NAMALWA (cell line): ENCODE results near the gene COPZ1.
"Not testable (repeated sequence)": the region's sequence is repeated elsewhere in the genome, so short reads cannot be mapped to it uniquely, and the experiment has no call there.

ENCODE experiments used
- DNase-seq: peaks from one replicate; pipeline ENCODE4 v3.0.0-alpha.2; 2015; ENCODE audit warnings: low spot score

The COPZ1 gene

DNA sequence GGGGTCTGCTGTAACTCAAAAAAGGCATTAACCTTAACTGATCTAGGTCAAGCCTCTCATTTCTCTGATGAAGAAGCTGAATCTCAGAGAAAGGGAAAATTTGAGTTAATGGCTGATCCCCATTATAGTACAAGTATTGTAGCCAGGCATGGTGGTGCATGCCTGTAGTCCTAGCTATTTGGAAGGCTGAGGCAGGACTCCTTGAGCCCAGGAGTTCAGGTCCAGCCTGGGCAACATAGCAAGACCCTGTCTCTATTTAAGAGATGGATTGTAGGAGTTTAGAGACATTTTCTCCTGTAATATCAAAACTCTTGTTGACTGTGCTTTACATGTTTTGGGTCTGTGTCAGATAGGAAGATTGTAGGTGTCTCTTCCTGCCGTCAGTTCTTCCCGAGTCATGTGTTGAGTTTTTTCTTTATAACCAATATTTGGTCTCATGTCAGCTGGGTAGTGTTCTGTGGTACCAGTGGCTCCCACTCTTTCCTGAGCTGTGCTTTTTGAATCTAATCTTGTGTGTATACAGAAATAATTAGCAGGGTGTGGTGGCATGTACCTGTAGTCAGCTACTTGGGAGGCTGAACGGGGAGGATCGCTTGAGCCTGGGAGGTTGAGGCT lies 8.6 kb downstream of the COPZ1 start:
- DNase-seq, result no peak

DNA sequence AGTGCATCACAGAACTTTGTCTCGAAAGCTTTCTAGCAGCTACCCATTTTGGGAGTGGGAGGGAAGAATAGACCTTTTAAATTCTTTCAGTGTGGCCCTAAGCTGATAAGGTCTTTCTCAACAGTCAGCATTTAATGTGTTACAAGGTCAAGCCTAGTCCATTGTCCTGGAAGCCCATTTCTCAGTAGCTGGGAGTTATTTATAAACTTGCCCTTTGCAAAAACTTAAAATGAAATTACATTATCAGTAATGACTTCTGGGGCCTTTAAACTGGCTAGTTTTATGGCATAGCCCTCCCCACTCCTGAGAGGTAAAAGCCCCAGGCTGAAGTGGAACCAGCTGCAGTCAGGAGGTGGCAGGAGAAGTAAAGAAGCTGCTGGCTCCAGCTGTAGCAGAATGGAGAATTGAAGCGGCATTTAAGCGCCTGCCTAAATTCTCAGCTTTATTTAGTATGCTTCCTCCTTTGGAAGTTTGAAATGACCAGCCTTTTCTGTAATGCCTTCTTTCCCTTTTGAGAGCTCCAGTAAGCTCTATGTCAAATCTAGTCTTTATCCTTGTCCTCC lies 12.4 kb downstream of the COPZ1 start:
- no peak for DNase-seq

DNA sequence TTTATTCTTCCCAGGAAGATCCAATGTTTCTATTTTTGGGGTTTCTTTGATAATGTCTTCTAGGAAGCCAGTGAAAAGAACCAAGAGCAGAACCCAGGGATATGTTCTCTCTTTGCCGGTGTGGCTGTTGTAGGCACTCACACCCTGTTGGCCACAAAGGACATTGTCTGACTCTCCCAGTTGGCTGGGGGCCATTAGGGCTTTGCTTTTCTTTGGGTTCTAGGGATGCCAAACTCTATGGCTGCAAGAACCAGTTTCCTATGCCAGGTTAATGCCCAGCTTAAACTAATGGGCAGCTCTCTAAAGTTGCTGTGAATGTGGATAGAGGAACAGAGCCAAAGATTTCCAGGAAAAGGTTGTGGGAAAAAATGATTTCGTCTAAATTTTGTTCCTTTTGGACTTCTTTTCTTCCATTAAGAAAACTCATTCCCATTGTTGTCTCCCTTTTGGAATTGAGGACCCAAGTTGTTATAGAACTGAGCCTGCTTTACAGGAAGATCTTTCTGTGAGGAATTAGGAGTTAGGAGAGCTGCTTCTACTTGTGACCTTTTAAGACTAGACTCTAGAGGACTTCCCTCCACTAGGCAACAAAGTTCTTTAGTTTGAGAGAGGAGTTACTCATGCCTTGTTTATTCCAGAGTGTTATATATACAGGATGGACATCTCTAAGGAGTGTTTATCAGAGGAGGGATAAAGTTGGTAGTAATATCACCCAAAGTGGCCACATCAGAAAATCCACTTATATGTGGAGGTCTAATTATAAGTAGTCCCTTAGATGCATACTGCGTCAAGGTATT lies 13.1 kb downstream of the COPZ1 start:
- no peak for DNase-seq

DNA sequence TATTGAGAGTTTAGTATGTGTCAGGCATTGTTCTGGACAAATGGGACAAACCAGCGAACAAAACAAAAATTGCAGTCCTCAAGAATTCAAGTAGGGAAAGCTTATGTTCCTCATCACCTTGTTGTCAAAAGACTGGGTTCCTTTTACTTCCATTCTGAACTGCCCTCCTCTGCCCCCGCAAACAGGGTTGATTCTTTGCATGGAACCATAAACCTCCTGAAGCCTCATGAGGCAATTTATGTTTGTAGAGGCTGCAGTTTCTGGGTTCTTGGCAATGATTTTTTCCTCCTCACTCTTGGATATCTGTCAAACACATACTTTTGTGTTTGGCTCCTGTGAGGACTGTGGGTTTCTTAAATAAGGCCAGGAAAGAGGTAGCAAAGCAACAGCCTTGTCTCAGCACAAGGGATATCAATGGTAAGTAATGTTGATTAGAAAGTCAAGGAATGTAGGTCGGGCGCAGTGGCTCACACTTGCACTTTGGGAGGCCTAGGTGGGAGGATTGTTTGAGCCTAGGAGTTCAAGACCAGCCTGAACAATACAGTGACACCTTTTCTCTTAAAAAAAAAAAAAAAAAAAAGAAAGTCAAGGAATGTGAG lies 13.9 kb downstream of the COPZ1 start:
- DNase-seq, result no peak

DNA sequence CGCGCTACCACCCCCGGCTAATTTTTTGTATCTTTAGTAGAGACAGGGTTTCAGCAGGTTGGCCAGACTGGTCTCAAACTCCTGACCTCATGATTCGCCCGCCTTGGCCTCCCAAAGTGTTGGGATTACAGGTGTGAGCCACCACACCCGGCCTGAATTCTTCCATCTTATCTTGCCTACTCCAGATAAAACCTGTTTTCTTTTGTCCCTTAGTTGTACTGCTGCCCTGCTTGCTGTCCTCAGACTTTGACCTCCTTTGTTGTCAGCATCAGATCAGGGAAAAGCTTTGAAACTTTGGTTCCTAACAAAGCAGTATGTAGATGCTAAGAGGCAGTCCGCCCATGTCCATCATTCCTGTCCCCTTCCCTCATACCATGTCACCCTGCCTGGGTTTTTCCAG lies 15.9 kb downstream of the COPZ1 start:
- DNase-seq, result no peak

DNA sequence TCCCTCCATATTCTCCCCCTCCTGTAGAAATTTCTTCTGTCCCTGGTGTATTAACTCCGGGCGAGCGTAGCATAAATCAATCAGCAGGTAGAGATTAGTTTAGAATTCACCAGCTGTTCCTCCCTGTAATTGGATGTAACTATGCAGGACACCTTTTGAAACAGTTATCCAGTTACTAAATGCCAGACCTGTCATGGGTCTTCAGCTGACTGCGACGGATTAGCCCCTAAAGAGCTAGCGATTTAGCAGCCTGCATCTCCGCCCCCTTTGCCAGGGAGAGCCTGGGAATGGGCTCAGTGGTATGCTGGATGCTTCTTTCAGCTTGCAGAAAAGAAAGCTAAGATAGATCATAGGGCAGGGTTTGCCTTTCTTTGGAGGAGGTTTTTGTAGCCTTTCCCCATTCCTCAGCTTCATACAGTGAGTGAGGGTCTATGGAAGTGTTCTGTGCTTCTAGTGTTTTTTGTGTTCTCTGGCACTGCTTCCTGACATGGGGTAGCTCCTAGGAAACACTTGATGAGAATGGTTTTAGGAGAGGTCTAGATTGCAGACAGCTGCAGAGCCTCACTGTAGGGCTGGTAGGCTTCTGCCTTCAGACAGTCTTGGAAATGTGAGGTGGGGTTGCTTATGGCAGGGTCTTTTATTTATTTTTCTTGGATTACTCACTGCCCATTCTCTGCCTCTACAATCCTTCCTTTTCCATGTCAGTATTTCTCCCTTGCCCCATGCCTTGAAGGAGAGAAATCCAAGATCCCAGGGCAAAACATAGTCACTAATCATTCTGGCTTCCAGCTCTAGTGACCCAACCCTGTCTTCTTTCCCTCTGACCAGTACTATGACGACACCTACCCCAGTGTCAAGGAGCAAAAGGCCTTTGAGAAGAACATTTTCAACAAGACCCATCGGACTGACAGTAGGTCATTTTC lies 16.7 kb downstream of the COPZ1 start:
- DNase-seq, result no peak

DNA sequence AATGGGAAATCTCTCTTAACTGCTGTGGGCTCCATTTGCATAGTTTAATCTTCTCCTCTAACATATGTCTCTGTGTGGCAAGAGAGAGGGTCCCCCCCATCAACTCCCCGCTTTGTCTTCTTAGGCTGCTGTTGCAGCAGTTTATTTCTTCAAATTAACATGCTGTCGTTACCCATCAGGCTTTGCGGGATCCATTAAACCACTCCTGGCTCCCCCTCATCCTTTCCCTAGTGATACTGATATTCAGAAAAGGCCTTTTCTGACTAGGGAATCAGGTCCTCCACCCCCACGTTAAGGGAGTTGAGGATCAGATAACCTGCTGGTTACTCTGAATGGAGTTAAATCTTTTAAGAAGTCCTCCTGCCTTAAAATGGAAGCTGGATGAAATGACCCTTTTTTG lies 24.1 kb downstream of the COPZ1 start:
- no peak for DNase-seq

DNA sequence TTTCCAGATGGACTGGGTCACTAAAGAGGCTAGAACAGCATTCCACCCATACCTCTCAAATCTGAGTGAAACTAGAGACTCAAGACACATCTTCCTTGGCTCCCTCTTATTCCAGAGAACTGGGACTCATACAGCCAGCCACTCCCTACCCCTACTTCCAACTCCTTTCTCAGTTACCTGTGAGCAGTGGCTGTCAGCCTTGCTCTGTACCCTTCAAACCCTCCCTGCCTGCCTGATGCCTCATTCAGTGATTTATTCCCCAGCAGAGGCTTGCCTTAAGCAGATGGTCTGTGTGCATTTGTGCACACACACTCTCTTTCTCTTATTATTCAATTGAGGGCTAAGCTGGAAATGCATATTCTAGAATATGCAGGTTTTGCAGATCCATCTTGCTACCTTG lies 24.7 kb downstream of the COPZ1 start:
- no peak for DNase-seq

DNA sequence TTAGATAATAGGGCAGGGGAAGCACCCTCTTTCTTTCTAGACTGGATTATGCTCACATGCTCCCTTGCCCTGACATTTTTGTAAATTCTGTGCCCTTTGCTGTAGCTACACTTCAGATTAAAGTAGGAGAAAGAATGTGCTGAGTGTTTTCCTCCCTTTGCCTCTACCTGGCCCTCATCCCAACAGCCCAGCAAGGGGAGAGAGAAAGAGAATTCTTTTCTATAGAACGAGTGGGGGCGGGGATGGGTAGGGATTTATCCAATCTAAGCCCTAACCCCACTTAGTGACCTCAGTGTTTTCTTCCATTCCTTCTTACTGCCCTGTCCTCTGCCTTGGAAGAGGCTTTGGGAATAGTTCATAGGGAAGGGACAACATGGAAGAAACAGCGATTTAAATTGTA lies 25.8 kb downstream of the COPZ1 start:
- no peak for DNase-seq

DNA sequence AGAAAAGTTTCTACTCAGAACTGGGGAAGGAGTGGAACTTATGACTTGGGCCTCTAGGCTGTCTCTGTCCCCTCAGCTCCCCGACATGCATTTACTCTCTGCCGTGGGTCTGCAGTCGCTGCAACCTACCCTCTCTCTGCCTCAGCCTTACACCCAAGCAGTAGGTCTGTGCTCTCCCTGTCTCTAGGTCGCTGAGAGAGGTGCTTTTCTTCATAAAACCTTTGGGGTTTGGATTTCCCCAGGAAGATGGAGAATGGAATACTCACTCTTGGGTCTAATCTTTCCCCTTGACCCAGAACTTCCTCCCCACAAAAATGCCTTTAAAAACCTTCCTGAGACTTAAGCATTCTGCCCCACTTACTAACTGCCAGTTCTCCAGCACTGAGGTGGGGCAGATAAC lies 26.4 kb downstream of the COPZ1 start:
- DNase-seq, result no peak

DNA sequence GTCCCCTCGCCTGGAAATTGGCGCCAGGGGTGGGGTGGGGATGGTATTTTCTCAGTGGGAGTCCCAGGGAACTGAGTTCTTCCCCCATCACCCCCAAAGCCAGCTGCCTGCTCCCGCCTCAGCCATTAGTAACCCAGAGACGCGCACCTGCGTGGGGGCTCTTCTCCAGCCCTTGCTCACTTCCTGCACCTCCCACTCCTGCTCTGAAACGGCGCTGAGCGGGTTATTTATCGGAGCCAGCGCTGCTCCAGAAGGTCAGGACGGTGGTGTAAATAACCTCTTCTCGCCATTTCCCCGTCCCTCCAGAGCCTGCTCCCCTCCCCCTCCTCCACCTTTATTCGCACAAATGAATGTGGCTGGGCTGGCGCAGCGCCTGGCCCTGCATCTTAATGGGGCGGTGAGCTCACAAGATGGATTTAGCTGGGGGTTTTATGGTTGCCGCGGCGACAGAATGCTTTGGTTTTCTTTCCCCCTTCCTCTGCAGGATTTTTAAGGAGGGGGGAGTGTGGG lies 27.1 kb downstream of the COPZ1 start:
- DNase-seq, result no peak

DNA sequence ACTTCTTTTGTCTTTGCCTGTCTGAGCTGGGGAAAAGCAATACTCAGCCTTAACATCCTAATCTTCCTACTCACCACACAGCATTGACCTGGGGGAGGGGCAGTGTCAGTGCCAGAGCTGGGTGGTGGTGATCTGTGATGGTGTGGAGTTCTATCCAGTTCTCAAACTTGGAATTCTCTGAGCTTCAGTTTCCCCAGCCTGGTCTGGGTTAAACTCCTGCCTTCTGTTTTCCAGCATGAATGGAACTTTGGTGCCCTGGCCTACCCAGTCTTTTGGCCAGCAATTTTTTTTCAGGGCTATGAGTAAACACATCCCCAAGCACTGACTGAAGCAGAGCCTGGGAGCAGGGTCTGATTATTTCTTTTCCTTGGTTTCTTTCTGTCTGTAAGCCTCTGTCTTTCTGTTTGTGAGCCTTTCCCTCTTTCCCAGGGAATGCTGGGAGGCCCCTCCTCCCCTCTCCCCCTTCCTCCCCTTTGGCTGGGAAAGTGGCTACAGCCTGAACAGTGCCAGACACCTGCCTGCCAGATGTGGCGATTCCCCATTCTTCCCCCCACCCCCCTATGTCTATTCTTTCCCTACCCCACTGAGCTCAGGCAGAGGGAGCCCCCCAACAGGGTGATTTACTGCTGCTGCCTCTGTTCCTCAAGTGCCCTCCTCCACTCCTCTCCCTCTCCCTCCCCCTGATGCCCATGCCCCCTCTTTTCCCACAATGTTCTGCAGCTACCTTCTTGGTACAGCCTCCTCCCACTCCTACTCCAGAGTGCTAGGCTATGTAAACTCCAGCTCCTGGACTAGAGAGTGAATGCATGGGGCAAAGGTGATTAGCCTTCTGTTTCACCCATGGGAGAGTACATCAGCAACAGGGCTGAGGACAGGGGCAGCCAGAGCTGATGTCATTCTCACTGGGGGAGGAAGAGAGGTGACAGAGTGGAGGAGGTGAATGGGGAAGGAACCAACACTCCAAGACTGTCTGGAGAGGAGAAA lies 28.3 kb downstream of the COPZ1 start:
- no peak for DNase-seq

DNA sequence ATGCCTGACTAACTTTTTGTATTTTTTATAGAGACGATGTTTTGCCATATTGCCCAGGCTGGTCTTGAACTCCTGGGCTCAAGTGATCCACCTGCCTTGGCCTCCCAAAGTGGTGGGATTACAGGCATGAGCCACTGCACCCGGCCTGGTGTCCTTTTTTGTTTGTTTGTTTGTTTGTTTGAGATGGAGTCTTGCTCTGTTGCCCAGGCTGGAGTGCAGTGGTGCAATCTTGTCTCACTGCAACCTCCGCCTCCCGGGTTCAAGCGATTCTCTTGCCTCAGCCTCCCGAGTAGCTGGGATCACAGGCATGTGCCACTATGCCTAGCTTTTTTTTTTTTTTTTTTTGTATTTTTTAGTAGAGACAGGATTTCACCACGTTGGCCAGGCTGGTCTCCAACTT lies 29.3 kb downstream of the COPZ1 start:
- DNase-seq, result not testable (repeated sequence)

DNA sequence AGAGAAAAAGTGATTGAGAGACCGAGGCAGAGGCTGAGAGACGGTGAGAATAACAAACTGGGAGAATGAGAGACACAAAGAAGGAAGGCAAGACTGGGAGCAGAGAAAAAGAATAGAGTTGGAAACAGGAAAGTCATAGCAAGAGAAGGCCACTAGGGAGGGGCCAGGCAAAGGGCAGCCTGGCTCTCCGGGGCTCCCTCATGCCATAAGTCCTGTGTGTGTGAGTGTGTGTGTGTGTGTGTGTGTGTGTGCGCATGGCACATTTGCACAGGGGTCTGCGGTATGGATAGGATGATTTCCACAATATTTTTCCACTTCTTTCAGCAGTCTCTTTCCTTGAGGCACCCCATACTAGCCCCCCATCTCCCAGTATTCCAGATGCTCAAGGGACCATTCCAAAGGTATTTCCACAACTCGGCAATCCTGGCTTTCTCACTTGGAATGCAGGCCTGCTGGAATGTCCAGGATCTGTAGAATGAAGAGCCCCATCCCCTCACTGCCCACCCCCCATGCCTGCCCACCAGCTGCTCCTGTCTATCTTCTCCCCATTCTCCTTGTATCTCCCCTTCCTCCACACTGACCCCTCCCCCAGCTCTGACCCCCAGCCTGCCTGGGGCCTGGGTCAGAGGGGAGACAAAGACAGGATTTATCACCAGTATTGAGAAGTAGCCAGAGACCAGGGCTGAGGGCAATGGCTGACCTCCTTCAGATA lies 30.3 kb downstream of the COPZ1 start:
- DNase-seq, result no peak

DNA sequence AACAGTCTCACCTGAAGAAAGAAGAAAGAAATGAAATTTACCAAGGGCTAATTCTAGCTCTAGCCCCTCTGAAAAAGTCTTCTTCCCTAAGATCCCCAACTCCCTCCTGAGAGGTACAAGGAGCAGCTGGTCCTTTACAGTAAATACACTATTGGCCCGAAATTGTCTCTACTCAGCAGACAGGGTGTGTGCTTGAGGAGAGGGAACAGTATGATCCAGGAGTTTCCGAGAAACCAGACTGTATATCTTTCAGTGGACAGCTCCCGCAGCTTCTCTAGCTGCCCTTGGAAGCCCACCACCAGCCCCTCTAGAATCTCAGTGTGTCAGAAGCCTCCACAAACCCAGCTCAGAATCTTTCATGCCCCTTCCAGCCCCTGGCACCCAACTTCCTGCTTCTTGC lies 31.3 kb downstream of the COPZ1 start:
- no peak for DNase-seq

DNA sequence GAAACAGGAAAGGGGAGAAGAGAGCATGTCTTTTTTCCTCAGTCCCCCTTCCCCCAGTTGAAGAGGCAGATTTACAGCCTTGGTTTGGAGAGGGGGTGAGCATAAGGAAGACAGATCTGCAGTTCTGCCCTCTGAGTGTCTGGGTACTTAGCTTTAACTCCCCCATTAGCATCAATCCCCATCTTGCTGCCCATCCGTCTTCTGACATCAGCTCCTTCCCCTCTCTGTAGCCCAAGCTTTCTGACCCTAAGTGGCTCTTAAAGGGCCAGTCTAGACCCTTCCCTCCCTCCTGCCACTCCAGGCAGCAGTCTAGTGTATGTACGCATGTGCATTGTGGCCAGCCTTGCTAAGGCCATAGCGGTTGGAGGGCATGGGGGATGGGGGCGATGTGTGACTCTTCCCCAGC lies 32.0 kb downstream of the COPZ1 start:
- DNase-seq, result no peak

DNA sequence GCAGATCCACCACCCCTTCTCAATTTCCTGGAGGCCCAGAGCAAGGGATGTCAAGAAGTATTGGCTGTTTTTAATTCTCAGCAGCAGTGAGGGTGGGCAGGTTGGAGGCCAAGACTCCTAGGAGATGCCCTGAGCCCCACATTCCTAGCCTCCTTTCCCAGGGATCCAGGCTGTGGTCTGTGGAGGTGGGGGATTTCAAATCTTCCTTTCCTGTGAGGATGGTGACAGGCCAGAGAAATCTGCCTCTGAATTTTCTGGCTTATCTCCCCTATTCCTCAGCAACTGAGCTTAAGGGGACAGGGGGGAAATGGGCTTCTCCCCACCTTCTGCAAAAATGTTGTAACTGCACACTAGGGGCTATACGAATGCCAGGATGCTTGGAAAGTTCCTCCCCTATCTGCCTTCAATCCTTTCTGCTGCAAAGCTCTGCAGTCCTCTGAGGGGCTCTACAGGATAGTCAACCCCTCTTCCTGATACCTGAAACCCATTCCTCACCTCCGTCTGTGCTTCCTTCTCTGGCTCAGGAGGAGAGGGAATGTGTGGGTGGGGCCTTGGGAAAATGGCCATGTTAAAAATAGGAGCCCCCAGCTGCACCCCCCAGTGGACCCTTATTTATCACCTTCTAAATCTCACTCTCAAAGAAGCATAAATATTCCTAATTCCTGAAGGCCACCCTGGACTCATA lies 32.7 kb downstream of the COPZ1 start:
- DNase-seq, result no peak

DNA sequence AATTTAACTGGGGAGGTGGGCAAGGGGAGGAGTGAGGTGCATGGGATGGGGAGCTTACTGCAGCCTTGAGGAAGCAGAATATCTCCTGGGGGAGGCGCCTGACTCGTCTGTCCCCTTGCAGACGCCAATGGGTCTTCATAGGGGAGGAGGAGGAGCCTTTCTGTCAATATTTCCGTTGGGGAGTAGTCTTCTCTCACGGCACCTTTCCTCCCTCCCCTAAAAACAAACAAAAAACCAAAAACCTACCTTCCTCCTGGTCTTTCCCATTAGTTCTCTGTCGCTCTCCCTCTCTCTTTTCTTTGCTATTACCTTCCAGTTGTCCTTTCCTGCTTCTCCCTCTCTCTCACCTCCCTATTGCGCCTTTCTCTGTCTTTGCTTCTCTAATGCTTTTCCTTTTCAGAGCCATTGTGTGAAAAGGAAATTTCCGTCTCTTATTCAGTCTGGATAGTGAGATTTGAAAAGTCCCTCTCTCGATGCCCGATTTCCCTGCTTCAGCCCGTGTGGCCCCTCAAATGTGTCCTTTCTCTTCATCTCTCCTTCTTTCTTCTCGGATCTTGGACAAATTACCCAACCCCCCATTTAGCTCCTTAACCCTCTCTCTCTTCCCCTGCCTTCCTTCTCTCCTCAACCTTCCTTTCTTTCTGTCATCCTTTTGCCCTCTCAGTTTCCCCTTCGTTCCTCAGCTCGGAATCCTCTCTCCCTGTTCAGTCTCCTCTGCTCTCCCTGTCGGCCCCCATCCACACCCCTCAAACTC lies 33.4 kb downstream of the COPZ1 start:
- peak; percentile 77 for DNase-seq
